Adrenal gland (tissue), 5 donors: ENCODE results near the gene ZDHHC18.

Experiments
- POLR2A ChIP-seq, 2 donors: fragments of 450-650 bp; IDR thresholded peaks; one replicate each; pipeline ENCODE4 v1.6.1; 2017; ENCODE audit warnings: antibody characterized with exemption in 2 of 2, mild to moderate bottlenecking in 2 of 2, moderate library complexity in 1 of 2
- TF ChIP-seq, protein P1 (sequence below), 6 experiments: fragments of 450-650 bp in 4 of 6; fragments of 200-600 bp in 2 of 6; sonication (generic) in 1 of 6; IDR thresholded peaks; 1 replicate in 5 of 6; 2 replicates in 1 of 6; pipeline versions ENCODE4 v1.5.1 to v1.8.0; 2016 to 2021; ENCODE audit warnings: antibody characterized with exemption in 6 of 6, mild to moderate bottlenecking in 2 of 6, moderate library complexity in 1 of 6
- donor health status: DM: no; HTN: no; CAD: no.

DNA sequence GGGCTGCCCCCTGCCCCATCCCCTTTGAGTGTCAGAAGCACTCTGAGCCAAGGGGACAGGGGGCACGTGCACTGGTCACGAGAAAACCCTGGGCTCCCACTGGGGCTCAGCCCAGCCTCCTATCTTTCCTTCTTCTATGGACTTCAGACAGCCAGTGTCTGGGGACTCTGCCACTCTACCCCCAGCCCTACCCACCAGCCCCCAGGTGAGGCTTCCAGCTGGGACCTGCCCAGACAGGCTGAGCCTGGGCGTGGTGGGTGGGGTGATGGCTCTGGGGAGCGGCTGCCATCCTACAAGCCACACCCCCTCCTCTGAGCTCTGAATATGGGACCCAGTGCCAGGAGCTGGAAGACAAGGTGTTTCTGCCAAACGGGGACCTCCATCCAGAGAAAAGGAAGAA, 28.4 kb downstream of the ZDHHC18 start:
- TF ChIP-seq, protein P1, sequence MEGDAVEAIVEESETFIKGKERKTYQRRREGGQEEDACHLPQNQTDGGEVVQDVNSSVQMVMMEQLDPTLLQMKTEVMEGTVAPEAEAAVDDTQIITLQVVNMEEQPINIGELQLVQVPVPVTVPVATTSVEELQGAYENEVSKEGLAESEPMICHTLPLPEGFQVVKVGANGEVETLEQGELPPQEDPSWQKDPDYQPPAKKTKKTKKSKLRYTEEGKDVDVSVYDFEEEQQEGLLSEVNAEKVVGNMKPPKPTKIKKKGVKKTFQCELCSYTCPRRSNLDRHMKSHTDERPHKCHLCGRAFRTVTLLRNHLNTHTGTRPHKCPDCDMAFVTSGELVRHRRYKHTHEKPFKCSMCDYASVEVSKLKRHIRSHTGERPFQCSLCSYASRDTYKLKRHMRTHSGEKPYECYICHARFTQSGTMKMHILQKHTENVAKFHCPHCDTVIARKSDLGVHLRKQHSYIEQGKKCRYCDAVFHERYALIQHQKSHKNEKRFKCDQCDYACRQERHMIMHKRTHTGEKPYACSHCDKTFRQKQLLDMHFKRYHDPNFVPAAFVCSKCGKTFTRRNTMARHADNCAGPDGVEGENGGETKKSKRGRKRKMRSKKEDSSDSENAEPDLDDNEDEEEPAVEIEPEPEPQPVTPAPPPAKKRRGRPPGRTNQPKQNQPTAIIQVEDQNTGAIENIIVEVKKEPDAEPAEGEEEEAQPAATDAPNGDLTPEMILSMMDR (IDR thresholded peaks at IDR 0.05): no peak
- TF ChIP-seq POLR2A (IDR thresholded peaks at IDR 0.05): no peak
